Fibroblast of skin of scalp (primary cell): ENCODE data around the gene COL4A2.
"Not testable (repeated sequence)": the region's sequence is repeated elsewhere in the genome, so short reads cannot be mapped to it uniquely, and the experiment has no call there.

Experiments used
- DNase-seq: peaks from one replicate; pipeline ENCODE4 v3.0.0-alpha.2; 2013

Gene COL4A2

GRCh38 chr13:110308656-110309359 lies 1.7 kb downstream of the COL4A2 start:
- no peak for DNase-seq

GRCh38 chr13:110309661-110310524 lies 2.8 kb downstream of the COL4A2 start:
- DNase-seq: no peak

- no peak for DNase-seq
Observed at GRCh38 chr13:110310541-110311442, 3.7 kb downstream of the COL4A2 start.

- DNase-seq: no peak
Observed at GRCh38 chr13:110311443-110312338, 4.6 kb downstream of the COL4A2 start.

- peak; percentile 89 for DNase-seq
Observed at GRCh38 chr13:110312339-110313031, 5.4 kb downstream of the COL4A2 start.

GRCh38 chr13:110313261-110313660 lies 6.2 kb downstream of the COL4A2 start:
- DNase-seq: not testable (repeated sequence)

- not testable (repeated sequence) for DNase-seq
Observed at GRCh38 chr13:110313733-110314132, 6.6 kb downstream of the COL4A2 start.

- DNase-seq: no peak
Observed at GRCh38 chr13:110314516-110315245, 7.6 kb downstream of the COL4A2 start.

GRCh38 chr13:110316196-110316595 lies 9.1 kb downstream of the COL4A2 start:
- no peak for DNase-seq

- DNase-seq: no peak
Observed at GRCh38 chr13:110317093-110317492, 10.0 kb downstream of the COL4A2 start.

- DNase-seq: no peak
Observed at GRCh38 chr13:110317496-110318195, 10.6 kb downstream of the COL4A2 start.

GRCh38 chr13:110318920-110319319 lies 11.8 kb downstream of the COL4A2 start:
- no peak for DNase-seq

- no peak for DNase-seq
Observed at GRCh38 chr13:110319397-110319773, 12.3 kb downstream of the COL4A2 start.

GRCh38 chr13:110319774-110320509 lies 12.9 kb downstream of the COL4A2 start:
- DNase-seq: peak; percentile 79

- DNase-seq: no peak
Observed at GRCh38 chr13:110320645-110321044, 13.6 kb downstream of the COL4A2 start.

GRCh38 chr13:110321573-110321972 lies 14.5 kb downstream of the COL4A2 start:
- not testable (repeated sequence) for DNase-seq

GRCh38 chr13:110322126-110322827 lies 15.2 kb downstream of the COL4A2 start:
- DNase-seq: no peak

- no peak for DNase-seq
Observed at GRCh38 chr13:110322828-110323171, 15.7 kb downstream of the COL4A2 start.
